Neural crest cell (in vitro differentiated cells): ENCODE measurements around the gene ME3. TPM values are rescaled to one million over a fixed set of nuclear protein-coding genes. Genes with fewer than 3 reads are reported as not detected.
A peak's percentile ranks its signal among the peaks of the same experiment; 100 is the strongest.
"Not testable (repeated sequence)": the region's sequence is repeated elsewhere in the genome, so short reads cannot be mapped to it uniquely, and the experiment has no call there.

Experiments
- DNase-seq: peaks from one replicate; pipeline ENCODE4 v3.0.0; 2021; ENCODE audit warnings: low read depth, mixed read lengths, low spot score
- H3K27ac Mint-ChIP-seq: one replicate; pipeline ENCODE4 v1.8.0; 2021; ENCODE audit warnings: mild to moderate bottlenecking, mixed read lengths; ENCODE audit not compliant: unreplicated experiment
- H3K27me3 Mint-ChIP-seq: 2 replicates; pipeline ENCODE4 v1.8.0; 2021; ENCODE audit warnings: low read depth, mild to moderate bottlenecking, mixed read lengths
- H3K36me3 Mint-ChIP-seq: 2 replicates; pipeline ENCODE4 v1.8.0; 2021; ENCODE audit warnings: low read depth, mild to moderate bottlenecking, mixed read lengths
- H3K4me1 Mint-ChIP-seq: 2 replicates; pipeline ENCODE4 v1.8.0; 2021; ENCODE audit warnings: mixed read lengths
- H3K4me3 Mint-ChIP-seq: one replicate; pipeline ENCODE4 v1.8.0; 2021; ENCODE audit warnings: mild to moderate bottlenecking, mixed read lengths
- H3K9me3 Mint-ChIP-seq: 2 replicates; pipeline ENCODE4 v1.8.0; 2021; ENCODE audit warnings: mixed read lengths
- CTCF ChIP-seq: fragments of 200-600 bp; sonication (generic); conservative IDR thresholded peaks from 2 replicates; pipeline ENCODE4 v1.5.0; 2021; ENCODE audit warnings: antibody characterized with exemption, mild to moderate bottlenecking
- total RNA-seq: library from RNA; stranded (reverse); gene quantifications from 2 replicates; pipeline ENCODE4 v1.2.1, GENCODE V29; 2021

ME3 gene
- total RNA-seq, 1 donor from 2014 or later: 18.9 TPM

GRCh38 chr11:86431258-86431657 lies 241.2 kb downstream of the ME3 start:
- Mint-ChIP-seq H3K9me3 (peaks cover 11% of the 10 kb centered on the region), H3K36me3 (peaks cover 43% of the 10 kb centered on the region), H3K4me1 (peaks cover 5% of the 10 kb centered on the region), H3K27ac (peak overlapping the region; percentile 19), H3K27me3 (no peaks in the 10 kb centered on the region), H3K4me3 (no peak overlapping the region)
- TF ChIP-seq CTCF: no peak
- DNase-seq: no peak

GRCh38 chr11:86427441-86427840 lies 245.0 kb downstream of the ME3 start:
- Mint-ChIP-seq H3K27me3 (no peaks in the 10 kb centered on the region), H3K9me3 (peaks cover 12% of the 10 kb centered on the region), H3K4me1 (peaks cover 5% of the 10 kb centered on the region), H3K4me3 (no peak overlapping the region), H3K27ac (no peak overlapping the region), H3K36me3 (peaks cover 31% of the 10 kb centered on the region)
- no peak for DNase-seq
- no peak for TF ChIP-seq CTCF

GRCh38 chr11:86423488-86423887 lies 248.9 kb downstream of the ME3 start:
- not testable (repeated sequence) for H3K27ac Mint-ChIP-seq, H3K36me3 Mint-ChIP-seq, DNase-seq, H3K4me3 Mint-ChIP-seq, H3K4me1 Mint-ChIP-seq, H3K27me3 Mint-ChIP-seq
- peaks cover 12% of the 10 kb centered on the region for H3K9me3 Mint-ChIP-seq

- no peaks in the 10 kb centered on the region for H3K27me3 Mint-ChIP-seq
- no peaks in the 10 kb centered on the region for H3K4me1 Mint-ChIP-seq
- H3K9me3 Mint-ChIP-seq: peaks cover 7% of the 10 kb centered on the region
- H3K4me3 Mint-ChIP-seq: no peak overlapping the region
- H3K36me3 Mint-ChIP-seq: peaks cover 4% of the 10 kb centered on the region
- H3K27ac Mint-ChIP-seq: no peak overlapping the region
- TF ChIP-seq CTCF: no peak
- DNase-seq: no peak
These were observed 250.0 kb downstream of the ME3 start for GRCh38 chr11:86422371-86422770.

GRCh38 chr11:86421946-86422345 lies 250.5 kb downstream of the ME3 start:
- H3K27me3 Mint-ChIP-seq: no peaks in the 10 kb centered on the region
- no peak for TF ChIP-seq CTCF
- H3K36me3 Mint-ChIP-seq: peaks cover 4% of the 10 kb centered on the region
- H3K27ac Mint-ChIP-seq: peak overlapping the region; percentile 76
- DNase-seq: no peak
- no peaks in the 10 kb centered on the region for H3K4me1 Mint-ChIP-seq
- H3K9me3 Mint-ChIP-seq: peaks cover 7% of the 10 kb centered on the region
- no peak overlapping the region for H3K4me3 Mint-ChIP-seq

- no peaks in the 10 kb centered on the region for H3K4me1 Mint-ChIP-seq
These were observed 253.5 kb downstream of the ME3 start for GRCh38 chr11:86418917-86419316.

More at GRCh38 chr11:86418917-86419316, 253.5 kb downstream of the ME3 start:
- no peaks in the 10 kb centered on the region for H3K36me3 Mint-ChIP-seq
- no peak overlapping the region for H3K4me3 Mint-ChIP-seq
- H3K27me3 Mint-ChIP-seq: no peaks in the 10 kb centered on the region
- peak; percentile 48 for TF ChIP-seq CTCF
- no peak for DNase-seq
- H3K9me3 Mint-ChIP-seq: no peaks in the 10 kb centered on the region
- H3K27ac Mint-ChIP-seq: no peak overlapping the region
